ENCODE results near the gene BRSK2. TPM values are rescaled to one million over a fixed set of nuclear protein-coding genes. Genes with fewer than 3 reads are reported as not detected.

BRSK2 gene
- total and polyA plus RNA-seq, 9 of the 15 experiments (the other 6 are each of a cell fraction or from before 2014, with no cell fraction given), result 0.06 to 0.52 (median 0.18) TPM; not detected in 5

DNA sequence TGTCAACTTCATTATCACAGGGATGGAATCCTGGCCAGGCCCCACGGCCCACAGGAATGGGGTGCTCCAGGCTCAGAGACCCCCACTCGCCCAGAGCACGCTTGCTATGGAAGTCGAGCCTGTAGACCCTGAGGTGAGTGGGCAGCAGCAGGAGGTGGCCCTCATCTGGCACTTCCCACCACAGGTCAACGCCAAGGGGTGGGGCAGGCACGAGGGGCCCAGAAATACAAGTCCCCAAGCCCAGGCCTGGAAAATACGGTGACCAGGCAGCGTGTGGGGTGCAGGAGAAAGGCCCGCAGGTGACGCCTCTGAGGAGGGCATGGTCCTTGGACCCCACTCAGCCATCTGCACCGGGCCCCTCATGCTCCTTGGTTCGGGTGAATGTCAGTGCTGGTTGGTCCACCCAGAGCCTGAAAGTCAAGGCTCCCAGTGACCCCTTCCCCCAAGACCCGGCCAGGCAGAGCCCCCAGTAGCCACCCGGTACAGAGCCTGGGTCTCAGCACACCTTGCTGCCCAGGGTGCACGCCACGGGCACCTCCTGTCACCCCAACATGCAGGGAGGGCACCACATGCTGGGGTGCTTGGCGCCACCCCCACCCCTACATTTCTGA is 94.4 kb downstream of the BRSK2 start:
- FAIRE-seq (no peak), DNase-seq (ENCODE audit: extremely low read depth in 1 of 4, low spot score in 3 of 4) (no peak), ATAC-seq (no peak)
- Histone ChIP-seq H3K79me2 (ENCODE audit: control insufficient read depth, insufficient read depth, low read length) (no peaks in the 10 kb centered on the region), H3K4me3 (no peak overlapping the region), H3K27ac (ENCODE audit: extremely low read depth, low read depth, low read length) (no peak overlapping the region), H2AFZ (ENCODE audit: low read depth, low read length) (no peak overlapping the region), H3K4me2 (ENCODE audit: insufficient read depth, low read length) (no peak overlapping the region), H3K9me1 (ENCODE audit: control insufficient read depth, insufficient read depth, low read length) (no peaks in the 10 kb centered on the region), H3K9me3 (replicated peaks; ENCODE audit: control insufficient read depth, insufficient read depth, low read depth, low read length) (no peaks in the 10 kb centered on the region), H3K4me1 (replicated peaks in 1 of 2; ENCODE audit: control insufficient read depth in 2 of 2, insufficient read depth in 2 of 2, low read length in 2 of 2) (peaks cover 0 to 51% of the 10 kb centered on the region in 2 experiments; a peak in 2 of 5 replicates), H3K36me3 (ENCODE audit: control insufficient read depth, insufficient read depth, low read length) (peaks cover 2% of the 10 kb centered on the region; the same call in 1 of the 3 replicates), H4K20me1 (replicated peaks; ENCODE audit: control insufficient read depth, insufficient read depth, low read length) (peaks cover 34% of the 10 kb centered on the region), H3K9ac (ENCODE audit: insufficient read depth in 1 of 2, low read depth in 2 of 2, low read length in 2 of 2) (no peak overlapping the region), H3K27me3 (ENCODE audit: control insufficient read depth in 2 of 2, insufficient read depth in 2 of 2, low read length in 2 of 2) (no peaks in the 10 kb centered on the region)
- in situ Hi-C loops (cut with MboI), result no loop called here
- ChIA-PET POLR2A (interaction anchor here (0.7 kb wide), 2 partner anchors 107 to 1740 kb away, joined by 3 read pairs; no protein-coding TSS in a partner anchor), CTCF (ENCODE audit: low intra/inter-chr PET ratio) (no interaction called here)
- 65% methylated on average over 16 of the region's 17 CpGs for WGBS (ENCODE audit: insufficient coverage, low coverage, missing lambda C conversion rate)
- TF ChIP-seq FOXA1 (IDR thresholded peaks at IDR 0.05; ENCODE audit: borderline replicate concordance) (no peak), E2F3 (CRISPR knock-in tag; IDR thresholded peaks at IDR 0.05) (no peak), POLR2AphosphoS2 (IDR thresholded peaks at IDR 0.05; ENCODE audit: low read length) (no peak), SMARCE1 (IDR thresholded peaks at IDR 0.05) (no peak), NONO (IDR thresholded peaks at IDR 0.05; ENCODE audit: low read depth in 2 of 2, low read length in 1 of 2) (no peak), ZZZ3 (IDR thresholded peaks at IDR 0.05) (no peak), ZC3H4 (CRISPR knock-in tag; IDR thresholded peaks at IDR 0.05; ENCODE audit: borderline replicate concordance) (no peak)
- BruUV-seq (replicated peaks), result no TSS peak
- intact Hi-C loops (cut with micrococcal nuclease), result no loop called here

Data from K562 (cell line).